PFSK-1 (cell line): ENCODE data around the gene DUSP28.

Source experiments
- FOXP2 ChIP-seq: optimal IDR thresholded peaks from 2 replicates; pipeline ENCODE3; 2011; ENCODE audit warnings: borderline replicate concordance, control low read depth, inconsistent platforms; ENCODE audit not compliant: insufficient read depth; ENCODE audit errors: extremely low read length, extremely low read depth
- POLR2AphosphoS5 ChIP-seq: IDR thresholded peaks from 2 replicates; pipeline ENCODE4 v1.6.1; 2012; ENCODE audit warnings: low read depth, mild to moderate bottlenecking, control low read depth, low read length, moderate library complexity
- REST ChIP-seq, 2 experiments: IDR thresholded peaks; 2 replicates each; pipeline versions ENCODE4 v1.6.1 to v1.8.0; 2011 to 2012; ENCODE audit warnings: low read depth in 2 of 2, low read length in 2 of 2, control low read depth in 1 of 2, inconsistent platforms in 1 of 2, mild to moderate bottlenecking in 1 of 2, moderate library complexity in 1 of 2; ENCODE audit not compliant: insufficient read depth in 1 of 2
- SIN3A ChIP-seq: IDR thresholded peaks from 2 replicates; pipeline ENCODE4 v1.6.1; 2012; ENCODE audit warnings: mild to moderate bottlenecking, low read length, moderate library complexity, borderline replicate concordance; ENCODE audit not compliant: insufficient read depth
- TAF1 ChIP-seq: IDR thresholded peaks from 2 replicates; pipeline ENCODE4 v1.6.1; 2012; ENCODE audit warnings: low read length, control low read depth, borderline replicate concordance; ENCODE audit not compliant: insufficient read depth

DUSP28 gene

GRCh38 chr2:240551288-240551687, 8.9 kb upstream of the DUSP28 start:
- TF ChIP-seq FOXP2 (no peak), TAF1 (no peak), REST (IDR thresholded peaks at IDR 0.05; ENCODE audit: insufficient read depth in 1 of 2, low read depth in 2 of 2, low read length in 2 of 2) (no peak), POLR2AphosphoS5 (no peak), SIN3A (no peak)

- no peak for TF ChIP-seq FOXP2
- TF ChIP-seq REST (IDR thresholded peaks at IDR 0.05; ENCODE audit: insufficient read depth in 1 of 2, low read depth in 2 of 2, low read length in 2 of 2), result no peak
- TF ChIP-seq TAF1, result no peak
Observed at GRCh38 chr2:240551811-240552210, 8.3 kb upstream of the DUSP28 start.

GRCh38 chr2:240553956-240554480, 6.1 kb upstream of the DUSP28 start:
- TF ChIP-seq SIN3A, result no peak
- no peak for TF ChIP-seq FOXP2
- TF ChIP-seq POLR2AphosphoS5, result no peak
- no peak for TF ChIP-seq TAF1
- TF ChIP-seq REST (IDR thresholded peaks at IDR 0.05; ENCODE audit: insufficient read depth in 1 of 2, low read depth in 2 of 2, low read length in 2 of 2), result no peak

- TF ChIP-seq POLR2AphosphoS5 (no peak), REST (IDR thresholded peaks at IDR 0.05; ENCODE audit: insufficient read depth in 1 of 2, low read depth in 2 of 2, low read length in 2 of 2) (no peak), FOXP2 (no peak)
Observed at GRCh38 chr2:240554767-240555493, 5.2 kb upstream of the DUSP28 start.
